ENCODE results near the gene ADAMTS4. TPM values are rescaled to one million over a fixed set of nuclear protein-coding genes. Genes with fewer than 3 reads are reported as not detected.
A peak's percentile ranks its signal among the peaks of the same experiment; 100 is the strongest.

The ADAMTS4 gene
- total and polyA plus RNA-seq, 9 of the 15 experiments (the other 6 are each of a cell fraction or from before 2014, with no cell fraction given) = 0.07 to 3.7 (median 0.41) TPM

GRCh38 chr1:161177112-161177935 is 21.5 kb downstream of the ADAMTS4 start, which contains the start of gene B4GALT3 (continued):
- TF ChIP-seq ARID2 (IDR thresholded peaks at IDR 0.05) = no peak
- no peak for TF ChIP-seq RNF219 (CRISPR knock-in tag; IDR thresholded peaks at IDR 0.05)
- TF ChIP-seq ELF1 (tag; IDR thresholded peaks at IDR 0.05) = no peak
- no peak for TF ChIP-seq IRF2 (CRISPR knock-in tag; IDR thresholded peaks at IDR 0.05)
- TF ChIP-seq HDAC1 (IDR thresholded peaks at IDR 0.05) = peak in 1 of 2 experiments; percentile 88; a peak in 1 of 4 replicates
- TF ChIP-seq RB1 (IDR thresholded peaks at IDR 0.05; ENCODE audit: low read depth) = no peak; the same call in 1 of the 2 replicates
- 0 out of 2 replicates have a peak, but pooled peaks have one; percentile 43 for TF ChIP-seq ZBTB9 (CRISPR knock-in tag; IDR thresholded peaks at IDR 0.05)
- peak; percentile 68 for TF ChIP-seq ZBTB7A (IDR thresholded peaks at IDR 0.05; ENCODE audit: borderline replicate concordance, control insufficient read depth, low read depth, low read length)
- no peak for TF ChIP-seq MBD1 (CRISPR knock-in tag; IDR thresholded peaks at IDR 0.05)
- TF ChIP-seq NONO (IDR thresholded peaks at IDR 0.05; ENCODE audit: low read depth in 2 of 2, low read length in 1 of 2) = no peak
- no peak for TF ChIP-seq LARP7 (IDR thresholded peaks at IDR 0.05)
- TF ChIP-seq FIP1L1 (IDR thresholded peaks at IDR 0.05; ENCODE audit: low read depth, low read length, poor library complexity, severe bottlenecking) = no peak
- no peak for TF ChIP-seq NCOA2 (IDR thresholded peaks at IDR 0.05; ENCODE audit: partially characterized antibody in 2 of 2)
- TF ChIP-seq SP1 (CRISPR knock-in tag; IDR thresholded peaks at IDR 0.05) = peak; percentile 97
- TF ChIP-seq ZKSCAN1 (IDR thresholded peaks at IDR 0.05; ENCODE audit: low read depth, low read length) = no peak
- no peak for TF ChIP-seq SNRNP70 (optimal IDR thresholded peaks at IDR 0.05; ENCODE audit: low read depth, low read length)
- TF ChIP-seq MAFF (IDR thresholded peaks at IDR 0.05; ENCODE audit: low read length) = no peak
- no peak for TF ChIP-seq ZNF354B (CRISPR knock-in tag; IDR thresholded peaks at IDR 0.05)
- TF ChIP-seq DMBX1 (CRISPR knock-in tag; IDR thresholded peaks at IDR 0.05; ENCODE audit: borderline replicate concordance) = no peak
- no peak for TF ChIP-seq HNRNPL (IDR thresholded peaks at IDR 0.05; ENCODE audit: low read depth, low read length)
- no peak for TF ChIP-seq TRIM25 (IDR thresholded peaks at IDR 0.05; ENCODE audit: borderline replicate concordance)
